Ascending aorta (tissue), 2 donors: Measurements from ENCODE around the gene ACER3. TPM values are rescaled to one million over a fixed set of nuclear protein-coding genes. Genes with fewer than 3 reads are reported as not detected.

Source experiments
- DNase-seq, 2 donors: peaks; one replicate each; pipeline ENCODE4 v3.0.0-alpha.2; 2019; ENCODE audit warnings: low spot score in 2 of 2
- H3K27ac ChIP-seq, 2 donors: fragments of 200-600 bp; sonication (generic); one replicate each; pipeline ENCODE4 v1.5.1; 2016 to 2017; ENCODE audit warnings: mild to moderate bottlenecking in 1 of 2
- H3K27me3 ChIP-seq: fragments of 200-600 bp; sonication (generic); one replicate; pipeline ENCODE4 v1.5.1; 2017
- H3K36me3 ChIP-seq, 2 donors: fragments of 200-600 bp; sonication (generic); one replicate each; pipeline ENCODE4 v1.5.1; 2016
- H3K4me1 ChIP-seq, 2 donors: fragments of 200-600 bp; sonication (generic); one replicate each; pipeline ENCODE4 v1.5.1; 2016 to 2017; ENCODE audit warnings: mild to moderate bottlenecking in 1 of 2
- H3K4me3 ChIP-seq, 2 donors: fragments of 200-600 bp; sonication (generic); one replicate each; pipeline ENCODE4 v1.5.1; 2016 to 2017; ENCODE audit warnings: mild to moderate bottlenecking in 1 of 2
- H3K9me3 ChIP-seq, 2 donors: fragments of 200-600 bp; sonication (generic); one replicate each; pipeline ENCODE4 v1.5.1; 2016
- CTCF ChIP-seq, 3 experiments: fragments of 200-600 bp in 2 of 3; fragments of 450-650 bp in 1 of 3; sonication (generic) in 2 of 3; IDR thresholded peaks; one replicate each; pipeline ENCODE4 v1.5.1; 2016 to 2019; ENCODE audit warnings: antibody characterized with exemption in 3 of 3, mild to moderate bottlenecking in 1 of 3, moderate library complexity in 1 of 3
- intact Hi-C: fragments of 100-400 bp; cut with DNase I; formaldehyde crosslinking; loops from one replicate; pipeline ENCODE4 v1.15.1; 2023
- total RNA-seq: library from RNA; depleted of rRNA; stranded (reverse); fragments of >200 nt; gene quantifications from one replicate; pipeline ENCODE4 v1.1.0, GENCODE V29; 2016

ACER3 gene
- total RNA-seq, 1 donor from 2014 or later, result 10.5 TPM

DNA sequence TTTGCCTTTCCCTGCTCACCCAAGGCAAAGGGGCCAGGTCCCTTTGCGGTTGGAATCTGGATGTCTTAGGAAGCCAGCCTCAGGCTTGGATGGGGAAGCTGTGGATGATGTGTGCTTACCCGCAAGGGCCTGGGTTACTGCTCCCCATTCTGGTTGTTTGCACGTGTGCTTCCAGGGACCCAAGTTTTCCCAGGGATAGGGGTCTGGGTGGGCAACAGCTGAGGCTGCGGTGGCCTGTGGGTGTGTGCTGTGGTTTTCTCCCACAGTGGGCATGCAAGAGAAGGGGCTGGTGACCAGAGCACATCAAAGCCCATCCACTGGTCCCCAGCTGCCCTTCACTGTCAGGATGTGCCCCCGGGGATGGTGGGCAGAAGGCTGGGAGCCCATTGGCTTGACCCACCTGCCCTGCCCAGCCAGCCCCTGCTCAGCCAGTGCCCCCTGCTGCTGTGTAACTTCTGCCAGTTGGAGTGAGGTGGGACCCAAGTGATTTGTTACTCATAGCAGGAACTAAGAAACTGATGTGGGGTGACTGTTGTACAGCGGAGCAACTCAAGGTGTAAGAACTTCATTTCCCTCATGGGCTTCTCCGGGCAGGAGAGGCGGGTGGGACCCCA is 209.4 kb downstream of the ACER3 start:
- peaks cover 20 to 54% of the 10 kb centered on the region in 2 donors for H3K4me1 ChIP-seq
- no peaks in the 10 kb centered on the region for H3K27me3 ChIP-seq
- no peaks in the 10 kb centered on the region for H3K36me3 ChIP-seq
- intact Hi-C loops, result loop anchor here (10.0 kb wide), 2 partner anchors 755 to 835 kb away; partner anchors contain the start of genes AAMDC and RSF1
- peak overlapping the region; percentile 15 to 89 for H3K27ac ChIP-seq
- peak in 1 of 2 donors; percentile 37 for DNase-seq
- H3K9me3 ChIP-seq, result no peaks in the 10 kb centered on the region
- TF ChIP-seq CTCF (IDR thresholded peaks at IDR 0.05), result no peak
- H3K4me3 ChIP-seq, result no peak overlapping the region

GRCh38 chr11:77071077-77071476 is 210.4 kb downstream of the ACER3 start:
- no peaks in the 10 kb centered on the region for H3K27me3 ChIP-seq
- H3K27ac ChIP-seq, result peak overlapping the region; percentile 89 to 96
- intact Hi-C loops, result no loop called here
- peak in 1 of 2 donors; percentile 58 for DNase-seq
- no peaks in the 10 kb centered on the region for H3K36me3 ChIP-seq
- no peak overlapping the region for H3K4me3 ChIP-seq
- H3K9me3 ChIP-seq, result no peaks in the 10 kb centered on the region
- no peak for TF ChIP-seq CTCF (IDR thresholded peaks at IDR 0.05)
- peaks cover 20 to 55% of the 10 kb centered on the region in 2 donors for H3K4me1 ChIP-seq

- peak in 1 of 2 donors; percentile 62 for DNase-seq
- peak overlapping the region; percentile 89 to 96 for H3K27ac ChIP-seq
These were observed 211.2 kb downstream of the ACER3 start for GRCh38 chr11:77071671-77072605.

GRCh38 chr11:77072851-77073327 is 212.2 kb downstream of the ACER3 start:
- Histone ChIP-seq H3K9me3 (no peaks in the 10 kb centered on the region), H3K36me3 (no peaks in the 10 kb centered on the region), H3K4me3 (peak overlapping the region in 1 of 2 donors; percentile 9), H3K27ac (peak overlapping the region; percentile 89 to 96), H3K4me1 (peaks cover 20 to 48% of the 10 kb centered on the region in 2 donors), H3K27me3 (no peaks in the 10 kb centered on the region)
- no peak for DNase-seq
- intact Hi-C loops, result loop anchor here (1.0 kb wide), 1 partner anchor 26 kb away; no protein-coding TSS in a partner anchor
- no peak for TF ChIP-seq CTCF (IDR thresholded peaks at IDR 0.05)

More at GRCh38 chr11:77071671-77072605, 211.2 kb downstream of the ACER3 start:
- TF ChIP-seq CTCF (IDR thresholded peaks at IDR 0.05), result no peak
- Histone ChIP-seq H3K36me3 (no peaks in the 10 kb centered on the region), H3K4me3 (no peak overlapping the region), H3K27me3 (no peaks in the 10 kb centered on the region), H3K4me1 (peaks cover 20 to 55% of the 10 kb centered on the region in 2 donors), H3K9me3 (no peaks in the 10 kb centered on the region)
- intact Hi-C loops, result no loop called here

GRCh38 chr11:77073328-77074001 is 212.7 kb downstream of the ACER3 start:
- intact Hi-C loops, result loop anchor here (1.0 kb wide), 2 partner anchors 8 to 26 kb away; no protein-coding TSS in a partner anchor
- H3K4me1 ChIP-seq, result peaks cover 20 to 43% of the 10 kb centered on the region in 2 donors
- H3K27ac ChIP-seq, result peak overlapping the region; percentile 89 to 96

More at GRCh38 chr11:77073328-77074001, 212.7 kb downstream of the ACER3 start:
- peak overlapping the region in 1 of 2 donors; percentile 9 for H3K4me3 ChIP-seq
- peak; percentile 80 to 95 for DNase-seq
- H3K36me3 ChIP-seq, result no peaks in the 10 kb centered on the region
- peak; percentile 44 to 67 (median 48) for TF ChIP-seq CTCF (IDR thresholded peaks at IDR 0.05)
- no peaks in the 10 kb centered on the region for H3K27me3 ChIP-seq
- no peaks in the 10 kb centered on the region for H3K9me3 ChIP-seq
